ENCODE data around the gene SYTL4.

- TF ChIP-seq CTCF (conservative IDR thresholded peaks at IDR 0.05; ENCODE audit: low read length), result no peak
- TF ChIP-seq EZH2phosphoT487 (IDR thresholded peaks at IDR 0.05; ENCODE audit: borderline replicate concordance), result no peak
Observed at GRCh38 chrX:100687128-100687527, 44.8 kb downstream of the SYTL4 start.
